RPMI8226 (cell line): Measurements from ENCODE around the gene ORMDL2.
"Not testable (repeated sequence)": the region's sequence is repeated elsewhere in the genome, so short reads cannot be mapped to it uniquely, and the experiment has no call there.

Source experiments
- DNase-seq: peaks from one replicate; pipeline ENCODE4 v3.0.0-alpha.2; 2015

ORMDL2 gene

DNA sequence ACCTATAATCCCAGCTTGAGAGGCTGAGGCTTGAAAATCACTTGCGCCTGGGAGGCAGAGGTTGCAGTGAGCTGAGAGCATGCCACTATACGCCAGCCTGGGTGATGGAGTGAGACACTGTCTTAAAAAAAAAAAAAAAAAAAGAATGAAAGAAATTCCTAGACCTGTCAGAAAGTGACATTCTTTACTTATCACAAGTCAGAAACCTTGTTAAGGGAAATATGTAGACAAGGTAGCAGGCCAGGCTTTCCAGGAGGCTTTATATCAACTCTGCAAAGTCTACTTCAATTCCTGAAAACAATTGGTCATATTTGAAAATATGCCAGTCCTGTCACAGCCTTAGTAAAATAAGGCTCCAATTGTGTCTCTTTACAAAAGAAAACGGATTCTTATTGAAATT lies 44.0 kb downstream of the ORMDL2 start:
- no peak for DNase-seq

DNA sequence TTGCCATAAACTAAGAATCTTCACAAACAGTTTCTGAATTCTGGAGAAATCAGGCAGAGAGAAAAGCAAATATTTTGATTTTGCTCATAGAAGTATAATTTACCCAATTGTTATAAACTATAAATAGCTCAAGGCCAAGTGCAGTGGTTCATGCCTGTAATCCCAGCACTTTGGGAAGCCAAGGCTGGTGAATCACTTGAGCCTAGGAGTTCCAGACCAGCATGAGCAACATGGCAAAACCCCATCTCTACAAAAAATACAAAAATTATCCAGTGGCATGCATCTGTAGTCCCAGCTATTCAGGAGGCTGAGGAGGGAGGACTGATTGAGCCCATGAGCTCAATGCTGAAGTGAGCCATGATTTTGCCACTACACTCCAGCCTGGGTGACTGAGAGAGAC lies 44.4 kb downstream of the ORMDL2 start:
- DNase-seq = no peak

DNA sequence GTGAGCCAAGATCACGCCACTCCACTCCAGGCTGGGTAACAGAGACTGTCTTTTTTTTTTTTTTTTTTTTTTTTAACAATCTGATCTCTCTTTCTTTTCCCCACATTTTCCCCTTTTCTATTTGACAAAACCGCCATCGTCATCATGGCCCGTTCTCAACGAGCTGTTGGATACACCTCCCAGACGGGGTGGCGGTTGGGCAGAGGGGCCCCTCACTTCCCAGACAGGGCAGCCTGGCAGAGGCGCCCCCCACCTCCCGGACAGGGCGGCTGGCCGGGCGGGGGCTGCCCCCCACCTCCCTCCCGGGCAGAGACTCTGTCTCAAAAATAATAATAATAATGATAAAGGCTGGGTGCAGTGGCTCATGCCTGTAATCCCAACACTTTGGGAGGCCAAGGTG lies 45.1 kb downstream of the ORMDL2 start:
- not testable (repeated sequence) for DNase-seq

DNA sequence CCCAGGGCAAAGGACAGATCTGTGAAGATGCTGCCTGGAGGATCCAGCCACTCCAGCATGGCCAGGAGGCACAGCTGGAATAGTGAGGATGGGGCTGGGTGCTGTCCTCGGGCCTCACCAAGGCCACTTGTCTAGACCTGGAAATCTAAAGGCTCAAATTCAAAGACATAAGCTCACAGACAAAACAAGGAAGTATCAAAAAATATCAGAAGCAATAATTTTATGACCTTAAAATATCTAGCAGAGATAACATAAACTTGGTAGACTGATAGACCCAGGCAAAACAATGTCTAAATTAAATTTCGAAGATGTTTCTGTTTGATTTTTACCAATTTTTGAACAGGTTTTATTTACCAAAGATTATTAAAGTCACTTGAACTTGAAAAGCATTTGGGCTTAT lies 47.5 kb downstream of the ORMDL2 start:
- no peak for DNase-seq

DNA sequence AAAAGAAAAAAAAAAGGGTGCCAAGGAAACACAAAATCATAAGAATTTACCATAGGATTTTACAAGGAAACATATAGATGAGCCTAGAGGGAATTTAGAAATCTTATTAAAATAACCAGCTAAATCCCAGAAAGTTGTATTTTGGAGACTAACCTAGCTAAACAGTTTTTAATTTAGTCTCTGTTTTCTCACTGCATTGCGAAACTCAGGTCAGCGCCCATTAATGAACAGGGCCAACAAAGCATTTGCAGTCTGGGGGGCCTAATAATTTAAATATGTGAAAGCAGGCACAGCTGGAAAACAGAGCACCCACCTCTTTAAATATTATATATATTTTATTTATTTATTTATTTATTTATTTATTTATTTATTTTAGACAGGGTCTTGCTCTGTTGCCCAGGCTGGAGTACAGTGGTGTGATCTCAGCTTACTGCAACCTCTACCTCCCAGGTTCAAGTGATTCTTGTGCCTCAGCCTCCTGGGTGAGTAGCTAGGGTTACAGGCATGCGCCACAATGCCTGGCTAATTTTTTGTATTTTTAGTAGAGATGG lies 48.7 kb downstream of the ORMDL2 start:
- DNase-seq = not testable (repeated sequence)
